ENCODE measurements around the gene CENPQ. TPM values are rescaled to one million over a fixed set of nuclear protein-coding genes. Genes with fewer than 3 reads are reported as not detected.

CENPQ gene
- total and polyA plus RNA-seq, 2 experiments from 2014 or later = 20.2 to 41.5 TPM

DNA sequence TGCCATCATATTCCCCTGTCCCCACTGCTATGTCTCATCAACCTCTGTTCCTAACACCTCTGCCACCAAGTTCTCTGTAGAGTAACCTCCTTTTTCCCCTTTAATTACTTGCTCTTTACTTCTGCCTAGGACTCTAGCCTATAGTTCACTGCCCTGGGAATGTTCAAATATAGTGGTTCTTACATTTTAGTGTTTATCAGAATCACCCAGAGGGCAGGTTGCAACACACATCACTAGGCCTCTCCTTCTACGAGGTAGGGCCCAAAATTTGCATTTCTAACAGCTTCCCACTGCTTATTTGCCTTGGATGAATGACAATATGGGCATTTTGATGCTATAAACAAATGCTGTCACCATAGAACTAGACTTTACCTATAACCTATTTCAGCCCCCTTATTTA is 64.2 kb downstream of the CENPQ start:
- H3K27ac Mint-ChIP-seq = no peak overlapping the region
- H3K27ac ChIP-seq (ENCODE audit: low read depth) = no peak overlapping the region
- H3K36me3 Mint-ChIP-seq (ENCODE audit: low read depth) = no peaks in the 10 kb centered on the region
- H3K4me3 Mint-ChIP-seq = no peak overlapping the region
- H4K20me1 ChIP-seq (replicated peaks; ENCODE audit: insufficient read depth) = no peaks in the 10 kb centered on the region
- H3K4me3 ChIP-seq = no peak overlapping the region
- no peaks in the 10 kb centered on the region for H3K9me3 Mint-ChIP-seq
- ATAC-seq (peak; percentile 30; the same call in 2 of the 3 replicates), DNase-seq (ENCODE audit: low spot score) (peak; percentile 14)
- no peak for TF ChIP-seq CTCF (conservative IDR thresholded peaks at IDR 0.05; ENCODE audit: low read depth in 2 of 2)
- TF ChIP-seq STAT1 (IDR thresholded peaks at IDR 0.05; ENCODE audit: unreplicated experiment) = no peak
- no peak for TF ChIP-seq NANOG (IDR thresholded peaks at IDR 0.05; ENCODE audit: borderline replicate concordance)
- no peak for TF ChIP-seq ETS1 (IDR thresholded peaks at IDR 0.05)
- TF ChIP-seq CREB1 (CRISPR knock-in tag; IDR thresholded peaks at IDR 0.05; ENCODE audit: low read depth) = no peak
- TF ChIP-seq ZNF331 (CRISPR knock-in tag; IDR thresholded peaks at IDR 0.05; ENCODE audit: low read depth) = no peak
- TF ChIP-seq, protein P1, sequence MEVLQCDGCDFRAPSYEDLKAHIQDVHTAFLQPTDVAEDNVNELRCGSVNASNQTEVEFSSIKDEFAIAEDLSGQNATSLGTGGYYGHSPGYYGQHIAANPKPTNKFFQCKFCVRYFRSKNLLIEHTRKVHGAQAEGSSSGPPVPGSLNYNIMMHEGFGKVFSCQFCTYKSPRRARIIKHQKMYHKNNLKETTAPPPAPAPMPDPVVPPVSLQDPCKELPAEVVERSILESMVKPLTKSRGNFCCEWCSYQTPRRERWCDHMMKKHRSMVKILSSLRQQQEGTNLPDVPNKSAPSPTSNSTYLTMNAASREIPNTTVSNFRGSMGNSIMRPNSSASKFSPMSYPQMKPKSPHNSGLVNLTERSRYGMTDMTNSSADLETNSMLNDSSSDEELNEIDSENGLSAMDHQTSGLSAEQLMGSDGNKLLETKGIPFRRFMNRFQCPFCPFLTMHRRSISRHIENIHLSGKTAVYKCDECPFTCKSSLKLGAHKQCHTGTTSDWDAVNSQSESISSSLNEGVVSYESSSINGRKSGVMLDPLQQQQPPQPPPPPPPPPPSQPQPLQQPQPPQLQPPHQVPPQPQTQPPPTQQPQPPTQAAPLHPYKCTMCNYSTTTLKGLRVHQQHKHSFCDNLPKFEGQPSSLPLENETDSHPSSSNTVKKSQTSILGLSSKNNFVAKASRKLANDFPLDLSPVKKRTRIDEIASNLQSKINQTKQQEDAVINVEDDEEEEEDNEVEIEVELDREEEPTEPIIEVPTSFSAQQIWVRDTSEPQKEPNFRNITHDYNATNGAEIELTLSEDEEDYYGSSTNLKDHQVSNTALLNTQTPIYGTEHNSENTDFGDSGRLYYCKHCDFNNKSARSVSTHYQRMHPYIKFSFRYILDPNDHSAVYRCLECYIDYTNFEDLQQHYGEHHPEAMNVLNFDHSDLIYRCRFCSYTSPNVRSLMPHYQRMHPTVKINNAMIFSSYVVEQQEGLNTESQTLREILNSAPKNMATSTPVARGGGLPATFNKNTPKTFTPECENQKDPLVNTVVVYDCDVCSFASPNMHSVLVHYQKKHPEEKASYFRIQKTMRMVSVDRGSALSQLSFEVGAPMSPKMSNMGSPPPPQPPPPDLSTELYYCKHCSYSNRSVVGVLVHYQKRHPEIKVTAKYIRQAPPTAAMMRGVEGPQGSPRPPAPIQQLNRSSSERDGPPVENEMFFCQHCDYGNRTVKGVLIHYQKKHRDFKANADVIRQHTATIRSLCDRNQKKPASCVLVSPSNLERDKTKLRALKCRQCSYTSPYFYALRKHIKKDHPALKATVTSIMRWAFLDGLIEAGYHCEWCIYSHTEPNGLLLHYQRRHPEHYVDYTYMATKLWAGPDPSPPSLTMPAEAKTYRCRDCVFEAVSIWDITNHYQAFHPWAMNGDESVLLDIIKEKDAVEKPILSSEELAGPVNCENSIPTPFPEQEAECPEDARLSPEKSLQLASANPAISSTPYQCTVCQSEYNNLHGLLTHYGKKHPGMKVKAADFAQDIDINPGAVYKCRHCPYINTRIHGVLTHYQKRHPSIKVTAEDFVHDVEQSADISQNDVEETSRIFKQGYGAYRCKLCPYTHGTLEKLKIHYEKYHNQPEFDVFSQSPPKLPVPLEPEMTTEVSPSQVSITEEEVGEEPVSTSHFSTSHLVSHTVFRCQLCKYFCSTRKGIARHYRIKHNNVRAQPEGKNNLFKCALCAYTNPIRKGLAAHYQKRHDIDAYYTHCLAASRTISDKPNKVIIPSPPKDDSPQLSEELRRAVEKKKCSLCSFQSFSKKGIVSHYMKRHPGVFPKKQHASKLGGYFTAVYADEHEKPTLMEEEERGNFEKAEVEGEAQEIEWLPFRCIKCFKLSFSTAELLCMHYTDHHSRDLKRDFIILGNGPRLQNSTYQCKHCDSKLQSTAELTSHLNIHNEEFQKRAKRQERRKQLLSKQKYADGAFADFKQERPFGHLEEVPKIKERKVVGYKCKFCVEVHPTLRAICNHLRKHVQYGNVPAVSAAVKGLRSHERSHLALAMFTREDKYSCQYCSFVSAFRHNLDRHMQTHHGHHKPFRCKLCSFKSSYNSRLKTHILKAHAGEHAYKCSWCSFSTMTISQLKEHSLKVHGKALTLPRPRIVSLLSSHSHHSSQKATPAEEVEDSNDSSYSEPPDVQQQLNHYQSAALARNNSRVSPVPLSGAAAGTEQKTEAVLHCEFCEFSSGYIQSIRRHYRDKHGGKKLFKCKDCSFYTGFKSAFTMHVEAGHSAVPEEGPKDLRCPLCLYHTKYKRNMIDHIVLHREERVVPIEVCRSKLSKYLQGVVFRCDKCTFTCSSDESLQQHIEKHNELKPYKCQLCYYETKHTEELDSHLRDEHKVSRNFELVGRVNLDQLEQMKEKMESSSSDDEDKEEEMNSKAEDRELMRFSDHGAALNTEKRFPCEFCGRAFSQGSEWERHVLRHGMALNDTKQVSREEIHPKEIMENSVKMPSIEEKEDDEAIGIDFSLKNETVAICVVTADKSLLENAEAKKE (CRISPR knock-in tag; IDR thresholded peaks at IDR 0.05) = no peak
- no peak for TF ChIP-seq ZNF114 (CRISPR knock-in tag; IDR thresholded peaks at IDR 0.05)
- TF ChIP-seq EZH2 (IDR thresholded peaks at IDR 0.05; ENCODE audit: low read depth, unreplicated experiment) = no peak
- no peak for TF ChIP-seq JUNB (IDR thresholded peaks at IDR 0.05; ENCODE audit: unreplicated experiment)
- TF ChIP-seq EZH2phosphoT487 (IDR thresholded peaks at IDR 0.05; ENCODE audit: unreplicated experiment) = no peak
- no peak for TF ChIP-seq POLR2AphosphoS5 (IDR thresholded peaks at IDR 0.05; ENCODE audit: low read depth)
- TF ChIP-seq, protein P2, sequence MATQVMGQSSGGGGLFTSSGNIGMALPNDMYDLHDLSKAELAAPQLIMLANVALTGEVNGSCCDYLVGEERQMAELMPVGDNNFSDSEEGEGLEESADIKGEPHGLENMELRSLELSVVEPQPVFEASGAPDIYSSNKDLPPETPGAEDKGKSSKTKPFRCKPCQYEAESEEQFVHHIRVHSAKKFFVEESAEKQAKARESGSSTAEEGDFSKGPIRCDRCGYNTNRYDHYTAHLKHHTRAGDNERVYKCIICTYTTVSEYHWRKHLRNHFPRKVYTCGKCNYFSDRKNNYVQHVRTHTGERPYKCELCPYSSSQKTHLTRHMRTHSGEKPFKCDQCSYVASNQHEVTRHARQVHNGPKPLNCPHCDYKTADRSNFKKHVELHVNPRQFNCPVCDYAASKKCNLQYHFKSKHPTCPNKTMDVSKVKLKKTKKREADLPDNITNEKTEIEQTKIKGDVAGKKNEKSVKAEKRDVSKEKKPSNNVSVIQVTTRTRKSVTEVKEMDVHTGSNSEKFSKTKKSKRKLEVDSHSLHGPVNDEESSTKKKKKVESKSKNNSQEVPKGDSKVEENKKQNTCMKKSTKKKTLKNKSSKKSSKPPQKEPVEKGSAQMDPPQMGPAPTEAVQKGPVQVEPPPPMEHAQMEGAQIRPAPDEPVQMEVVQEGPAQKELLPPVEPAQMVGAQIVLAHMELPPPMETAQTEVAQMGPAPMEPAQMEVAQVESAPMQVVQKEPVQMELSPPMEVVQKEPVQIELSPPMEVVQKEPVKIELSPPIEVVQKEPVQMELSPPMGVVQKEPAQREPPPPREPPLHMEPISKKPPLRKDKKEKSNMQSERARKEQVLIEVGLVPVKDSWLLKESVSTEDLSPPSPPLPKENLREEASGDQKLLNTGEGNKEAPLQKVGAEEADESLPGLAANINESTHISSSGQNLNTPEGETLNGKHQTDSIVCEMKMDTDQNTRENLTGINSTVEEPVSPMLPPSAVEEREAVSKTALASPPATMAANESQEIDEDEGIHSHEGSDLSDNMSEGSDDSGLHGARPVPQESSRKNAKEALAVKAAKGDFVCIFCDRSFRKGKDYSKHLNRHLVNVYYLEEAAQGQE (IDR thresholded peaks at IDR 0.05; ENCODE audit: unreplicated experiment) = no peak
- H3K27me3 ChIP-seq (ENCODE audit: insufficient read depth) = no peaks in the 10 kb centered on the region
- peak overlapping the region; percentile 74 for H2AFZ ChIP-seq
- H3F3A ChIP-seq (replicated peaks; ENCODE audit: low read depth) = no peaks in the 10 kb centered on the region
- no peak overlapping the region for H3K4me2 ChIP-seq
- H3K79me2 ChIP-seq (replicated peaks; ENCODE audit: insufficient read depth) = no peaks in the 10 kb centered on the region
- no peaks in the 10 kb centered on the region for H3K36me3 ChIP-seq (ENCODE audit: insufficient read depth)
- H3K4me1 Mint-ChIP-seq = peaks cover 8% of the 10 kb centered on the region
- H3K27me3 Mint-ChIP-seq (ENCODE audit: insufficient read depth, low read depth, poor library complexity) = peaks cover 3% of the 10 kb centered on the region
- no peaks in the 10 kb centered on the region for H3K9me2 ChIP-seq (ENCODE audit: insufficient read depth)
- peaks cover 6% of the 10 kb centered on the region for H3K4me1 ChIP-seq (ENCODE audit: insufficient read depth)
